NB4 (cell line): ENCODE data around the gene SLC41A3.

Source experiments
- MAX ChIP-seq: IDR thresholded peaks from 2 replicates; pipeline ENCODE4 v1.6.1; 2011; ENCODE audit warnings: low read depth, low read length
- MYC ChIP-seq: IDR thresholded peaks from 2 replicates; pipeline ENCODE4 v1.6.1; 2011; ENCODE audit warnings: low read depth, low read length
- POLR2A ChIP-seq: IDR thresholded peaks from 2 replicates; pipeline ENCODE4 v1.6.1; 2011; ENCODE audit warnings: mild to moderate bottlenecking; ENCODE audit not compliant: insufficient read length; ENCODE audit errors: extremely low read depth
- TF ChIP-seq, protein P1 (sequence below): IDR thresholded peaks from one replicate; pipeline ENCODE4 v1.5.1; 2012; ENCODE audit warnings: low read depth, low read length

DNA sequence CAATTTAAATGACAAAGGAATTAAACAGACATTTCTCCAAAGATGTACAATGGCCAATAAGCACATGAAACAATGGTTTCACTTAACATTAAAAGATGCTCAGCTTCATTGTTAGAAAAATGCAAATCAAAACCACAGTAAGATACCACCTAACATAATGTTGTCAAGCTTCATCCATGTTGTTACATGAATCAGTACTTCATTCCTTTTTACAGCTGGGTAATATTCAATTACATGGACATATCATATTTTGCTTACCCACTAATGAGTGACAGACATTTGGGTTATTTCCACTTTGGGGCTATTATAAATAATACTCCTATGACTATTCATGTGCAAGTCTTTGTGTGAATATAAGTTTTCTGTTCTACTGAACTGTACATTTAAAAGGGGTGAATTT is 7.8 kb downstream of the SLC41A3 start:
- TF ChIP-seq, protein P1, sequence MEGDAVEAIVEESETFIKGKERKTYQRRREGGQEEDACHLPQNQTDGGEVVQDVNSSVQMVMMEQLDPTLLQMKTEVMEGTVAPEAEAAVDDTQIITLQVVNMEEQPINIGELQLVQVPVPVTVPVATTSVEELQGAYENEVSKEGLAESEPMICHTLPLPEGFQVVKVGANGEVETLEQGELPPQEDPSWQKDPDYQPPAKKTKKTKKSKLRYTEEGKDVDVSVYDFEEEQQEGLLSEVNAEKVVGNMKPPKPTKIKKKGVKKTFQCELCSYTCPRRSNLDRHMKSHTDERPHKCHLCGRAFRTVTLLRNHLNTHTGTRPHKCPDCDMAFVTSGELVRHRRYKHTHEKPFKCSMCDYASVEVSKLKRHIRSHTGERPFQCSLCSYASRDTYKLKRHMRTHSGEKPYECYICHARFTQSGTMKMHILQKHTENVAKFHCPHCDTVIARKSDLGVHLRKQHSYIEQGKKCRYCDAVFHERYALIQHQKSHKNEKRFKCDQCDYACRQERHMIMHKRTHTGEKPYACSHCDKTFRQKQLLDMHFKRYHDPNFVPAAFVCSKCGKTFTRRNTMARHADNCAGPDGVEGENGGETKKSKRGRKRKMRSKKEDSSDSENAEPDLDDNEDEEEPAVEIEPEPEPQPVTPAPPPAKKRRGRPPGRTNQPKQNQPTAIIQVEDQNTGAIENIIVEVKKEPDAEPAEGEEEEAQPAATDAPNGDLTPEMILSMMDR, result no peak
- TF ChIP-seq MYC (no peak), POLR2A (no peak), MAX (no peak)
